Osteocyte (in vitro differentiated cells): Measurements from ENCODE around the gene WWTR1. TPM values are rescaled to one million over a fixed set of nuclear protein-coding genes. Genes with fewer than 3 reads are reported as not detected.

ENCODE experiments used
- DNase-seq: peaks from one replicate; pipeline ENCODE4 v3.0.0; 2021; ENCODE audit warnings: mixed read lengths; ENCODE audit not compliant: unreplicated experiment; ENCODE audit errors: extremely low spot score
- H3K27ac Mint-ChIP-seq: one replicate; pipeline ENCODE4 v1.8.0; 2021; ENCODE audit warnings: mild to moderate bottlenecking, mixed read lengths; ENCODE audit not compliant: unreplicated experiment
- H3K27me3 Mint-ChIP-seq: one replicate; pipeline ENCODE4 v1.8.0; 2021; ENCODE audit warnings: mixed read lengths; ENCODE audit not compliant: unreplicated experiment
- H3K36me3 Mint-ChIP-seq: one replicate; pipeline ENCODE4 v1.8.0; 2021; ENCODE audit warnings: mixed read lengths; ENCODE audit not compliant: unreplicated experiment
- H3K4me1 Mint-ChIP-seq: one replicate; pipeline ENCODE4 v1.8.0; 2021; ENCODE audit warnings: mixed read lengths; ENCODE audit not compliant: unreplicated experiment
- H3K4me3 Mint-ChIP-seq: one replicate; pipeline ENCODE4 v1.8.0; 2021; ENCODE audit warnings: mild to moderate bottlenecking, moderate library complexity, mixed read lengths; ENCODE audit not compliant: unreplicated experiment
- H3K9me3 Mint-ChIP-seq: one replicate; pipeline ENCODE4 v1.8.0; 2021; ENCODE audit warnings: mixed read lengths; ENCODE audit not compliant: unreplicated experiment
- CTCF ChIP-seq: fragments of 200-600 bp; sonication (generic); IDR thresholded peaks from 2 replicates; pipeline ENCODE4 v1.5.0; 2021; ENCODE audit warnings: antibody characterized with exemption, mild to moderate bottlenecking, moderate library complexity
- total RNA-seq: library from RNA; stranded (reverse); gene quantifications from 2 replicates; pipeline ENCODE4 v1.2.1, GENCODE V29; 2021

Gene WWTR1
- total RNA-seq, 1 donor from 2014 or later = 120 TPM

GRCh38 chr3:149547413-149547812 is 110.4 kb downstream of the WWTR1 start:
- no peak for DNase-seq
- peaks cover 44% of the 10 kb centered on the region for H3K4me1 Mint-ChIP-seq

GRCh38 chr3:149545049-149545448 is 112.8 kb downstream of the WWTR1 start:
- Mint-ChIP-seq H3K27me3 (no peaks in the 10 kb centered on the region), H3K36me3 (peaks cover 39% of the 10 kb centered on the region), H3K27ac (no peak overlapping the region), H3K4me3 (no peak overlapping the region), H3K9me3 (no peaks in the 10 kb centered on the region), H3K4me1 (peaks cover 60% of the 10 kb centered on the region)
- DNase-seq = no peak
- no peak for TF ChIP-seq CTCF

More at GRCh38 chr3:149547413-149547812, 110.4 kb downstream of the WWTR1 start:
- Mint-ChIP-seq H3K27ac (peak overlapping the region; percentile 58), H3K27me3 (no peaks in the 10 kb centered on the region), H3K36me3 (peaks cover 31% of the 10 kb centered on the region), H3K4me3 (no peak overlapping the region), H3K9me3 (no peaks in the 10 kb centered on the region)
- no peak for TF ChIP-seq CTCF

GRCh38 chr3:149542375-149543312 is 115.2 kb downstream of the WWTR1 start:
- H3K27ac Mint-ChIP-seq = peak overlapping the region; percentile 88
- peaks cover 28% of the 10 kb centered on the region for H3K36me3 Mint-ChIP-seq
- peaks cover 63% of the 10 kb centered on the region for H3K4me1 Mint-ChIP-seq
- no peaks in the 10 kb centered on the region for H3K9me3 Mint-ChIP-seq
- TF ChIP-seq CTCF = no peak
- H3K4me3 Mint-ChIP-seq = no peak overlapping the region
- no peak for DNase-seq
- H3K27me3 Mint-ChIP-seq = no peaks in the 10 kb centered on the region

- Mint-ChIP-seq H3K9me3 (no peaks in the 10 kb centered on the region), H3K27me3 (no peaks in the 10 kb centered on the region), H3K4me3 (peak overlapping the region; percentile 60), H3K36me3 (peaks cover 22% of the 10 kb centered on the region), H3K27ac (peak overlapping the region; percentile 88), H3K4me1 (peaks cover 66% of the 10 kb centered on the region)
- DNase-seq = no peak
- TF ChIP-seq CTCF = peak; percentile 49
These were observed 116.7 kb downstream of the WWTR1 start for GRCh38 chr3:149541091-149541491.

GRCh38 chr3:149538371-149538770 is 119.5 kb downstream of the WWTR1 start:
- Mint-ChIP-seq H3K27ac (peak overlapping the region; percentile 88), H3K9me3 (no peaks in the 10 kb centered on the region), H3K4me3 (no peak overlapping the region), H3K4me1 (peaks cover 91% of the 10 kb centered on the region), H3K27me3 (no peaks in the 10 kb centered on the region), H3K36me3 (peaks cover 29% of the 10 kb centered on the region)
- no peak for TF ChIP-seq CTCF
- no peak for DNase-seq
